ENCODE results near the gene ELMOD1. TPM values are rescaled to one million over a fixed set of nuclear protein-coding genes. Genes with fewer than 3 reads are reported as not detected.

Gene ELMOD1
- total RNA-seq, 1 donor from 2014 or later, result not detected

GRCh38 chr11:107669191-107669740 lies 78.3 kb downstream of the ELMOD1 start:
- H3K36me3 Mint-ChIP-seq (ENCODE audit: low read depth), result no peaks in the 10 kb centered on the region
- H3K27ac Mint-ChIP-seq, result no peak overlapping the region
- intact Hi-C loops (cut with micrococcal nuclease), result no loop called here
- ATAC-seq (ENCODE audit: low read depth), result no peak
- no peaks in the 10 kb centered on the region for H3K9me3 Mint-ChIP-seq
- H3K4me1 Mint-ChIP-seq, result no peaks in the 10 kb centered on the region
- CTCF ChIA-PET, result no interaction called here
- POLR2A ChIA-PET, result no interaction called here
- DNase-seq, result no peak
- no peak overlapping the region for H3K4me3 Mint-ChIP-seq
- H3K27me3 Mint-ChIP-seq, result peaks cover 8% of the 10 kb centered on the region
- TF ChIP-seq CTCF (IDR thresholded peaks at IDR 0.05), result no peak

- intact Hi-C loops (cut with micrococcal nuclease), result no loop called here
- ChIA-PET CTCF (interaction anchor here (1.3 kb wide), 1 partner anchor 19 kb away, joined by 3 read pairs; no protein-coding TSS in a partner anchor), POLR2A (interaction anchor here (0.7 kb wide), 1 partner anchor 10 kb away, joined by 5 read pairs; no protein-coding TSS in a partner anchor)
- Mint-ChIP-seq H3K9me3 (no peaks in the 10 kb centered on the region), H3K27ac (no peak overlapping the region), H3K4me3 (no peak overlapping the region), H3K36me3 (ENCODE audit: low read depth) (no peaks in the 10 kb centered on the region), H3K4me1 (no peaks in the 10 kb centered on the region), H3K27me3 (peaks cover 1% of the 10 kb centered on the region)
- DNase-seq, result no peak
- TF ChIP-seq CTCF (IDR thresholded peaks at IDR 0.05), result no peak
- no peak for ATAC-seq (ENCODE audit: low read depth)
These were observed 79.1 kb downstream of the ELMOD1 start for GRCh38 chr11:107669893-107670601.

- Mint-ChIP-seq H3K9me3 (no peaks in the 10 kb centered on the region), H3K4me1 (no peaks in the 10 kb centered on the region), H3K4me3 (no peak overlapping the region), H3K27ac (no peak overlapping the region), H3K36me3 (ENCODE audit: low read depth) (no peaks in the 10 kb centered on the region), H3K27me3 (no peaks in the 10 kb centered on the region)
- ChIA-PET POLR2A (no interaction called here), CTCF (interaction anchor here (0.7 kb wide), 1 partner anchor 13 kb away, joined by 4 read pairs; no protein-coding TSS in a partner anchor)
- intact Hi-C loops (cut with micrococcal nuclease), result no loop called here
- DNase-seq (no peak), ATAC-seq (ENCODE audit: low read depth) (no peak)
- no peak for TF ChIP-seq CTCF (IDR thresholded peaks at IDR 0.05)
These were observed 85.0 kb downstream of the ELMOD1 start for GRCh38 chr11:107675902-107676301.

- no peak overlapping the region for H3K27ac Mint-ChIP-seq
- H3K4me1 Mint-ChIP-seq, result no peaks in the 10 kb centered on the region
- ATAC-seq (ENCODE audit: low read depth) (no peak), DNase-seq (no peak)
- CTCF ChIA-PET, result no interaction called here
- H3K27me3 Mint-ChIP-seq, result no peaks in the 10 kb centered on the region
- intact Hi-C loops (cut with micrococcal nuclease), result no loop called here
- no peak overlapping the region for H3K4me3 Mint-ChIP-seq
- no peak for TF ChIP-seq CTCF (IDR thresholded peaks at IDR 0.05)
- no peaks in the 10 kb centered on the region for H3K36me3 Mint-ChIP-seq (ENCODE audit: low read depth)
- H3K9me3 Mint-ChIP-seq, result no peaks in the 10 kb centered on the region
- POLR2A ChIA-PET, result no interaction called here
These were observed 85.5 kb downstream of the ELMOD1 start for GRCh38 chr11:107676336-107677057.

GRCh38 chr11:107677924-107678631 lies 87.1 kb downstream of the ELMOD1 start:
- ChIA-PET CTCF (no interaction called here), POLR2A (no interaction called here)
- ATAC-seq (ENCODE audit: low read depth), result no peak
- no peak for DNase-seq
- Mint-ChIP-seq H3K9me3 (no peaks in the 10 kb centered on the region), H3K4me3 (no peak overlapping the region), H3K27ac (no peak overlapping the region), H3K4me1 (no peaks in the 10 kb centered on the region), H3K36me3 (ENCODE audit: low read depth) (no peaks in the 10 kb centered on the region), H3K27me3 (peaks cover 3% of the 10 kb centered on the region)
- TF ChIP-seq CTCF (IDR thresholded peaks at IDR 0.05), result no peak
- intact Hi-C loops (cut with micrococcal nuclease), result no loop called here
